ENCODE results near the gene ARMH1.

The ARMH1 gene

GRCh38 chr1:44674113-44675000 is at the start of gene ARMH1, which contains the start of gene TMEM53:
ARMH1 (plus strand) TSS chr1:44674714; CDS start chr1:44689698, 14,984 bp downstream.
TMEM53 (minus strand) TSS chr1:44674481; CDS start chr1:44674391, 90 bp downstream.
- TF ChIP-seq, protein P1, sequence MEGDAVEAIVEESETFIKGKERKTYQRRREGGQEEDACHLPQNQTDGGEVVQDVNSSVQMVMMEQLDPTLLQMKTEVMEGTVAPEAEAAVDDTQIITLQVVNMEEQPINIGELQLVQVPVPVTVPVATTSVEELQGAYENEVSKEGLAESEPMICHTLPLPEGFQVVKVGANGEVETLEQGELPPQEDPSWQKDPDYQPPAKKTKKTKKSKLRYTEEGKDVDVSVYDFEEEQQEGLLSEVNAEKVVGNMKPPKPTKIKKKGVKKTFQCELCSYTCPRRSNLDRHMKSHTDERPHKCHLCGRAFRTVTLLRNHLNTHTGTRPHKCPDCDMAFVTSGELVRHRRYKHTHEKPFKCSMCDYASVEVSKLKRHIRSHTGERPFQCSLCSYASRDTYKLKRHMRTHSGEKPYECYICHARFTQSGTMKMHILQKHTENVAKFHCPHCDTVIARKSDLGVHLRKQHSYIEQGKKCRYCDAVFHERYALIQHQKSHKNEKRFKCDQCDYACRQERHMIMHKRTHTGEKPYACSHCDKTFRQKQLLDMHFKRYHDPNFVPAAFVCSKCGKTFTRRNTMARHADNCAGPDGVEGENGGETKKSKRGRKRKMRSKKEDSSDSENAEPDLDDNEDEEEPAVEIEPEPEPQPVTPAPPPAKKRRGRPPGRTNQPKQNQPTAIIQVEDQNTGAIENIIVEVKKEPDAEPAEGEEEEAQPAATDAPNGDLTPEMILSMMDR (conservative IDR thresholded peaks at IDR 0.05; ENCODE audit: low read depth, low read length) = peak; percentile 26
- H3K4me3 ChIP-seq (ENCODE audit: low read length) = peak within 1 kb of the TSS; percentile 81
- peak; percentile 98 for DNase-seq (ENCODE audit: low read depth)

GRCh38 chr1:44625348-44625747 is 49.2 kb upstream of the ARMH1 start:
- TF ChIP-seq, protein P1 (conservative IDR thresholded peaks at IDR 0.05; ENCODE audit: low read depth, low read length) = no peak
- no peak overlapping the region for H3K4me3 ChIP-seq (ENCODE audit: low read length)
- no peak for DNase-seq (ENCODE audit: low read depth)

DNA sequence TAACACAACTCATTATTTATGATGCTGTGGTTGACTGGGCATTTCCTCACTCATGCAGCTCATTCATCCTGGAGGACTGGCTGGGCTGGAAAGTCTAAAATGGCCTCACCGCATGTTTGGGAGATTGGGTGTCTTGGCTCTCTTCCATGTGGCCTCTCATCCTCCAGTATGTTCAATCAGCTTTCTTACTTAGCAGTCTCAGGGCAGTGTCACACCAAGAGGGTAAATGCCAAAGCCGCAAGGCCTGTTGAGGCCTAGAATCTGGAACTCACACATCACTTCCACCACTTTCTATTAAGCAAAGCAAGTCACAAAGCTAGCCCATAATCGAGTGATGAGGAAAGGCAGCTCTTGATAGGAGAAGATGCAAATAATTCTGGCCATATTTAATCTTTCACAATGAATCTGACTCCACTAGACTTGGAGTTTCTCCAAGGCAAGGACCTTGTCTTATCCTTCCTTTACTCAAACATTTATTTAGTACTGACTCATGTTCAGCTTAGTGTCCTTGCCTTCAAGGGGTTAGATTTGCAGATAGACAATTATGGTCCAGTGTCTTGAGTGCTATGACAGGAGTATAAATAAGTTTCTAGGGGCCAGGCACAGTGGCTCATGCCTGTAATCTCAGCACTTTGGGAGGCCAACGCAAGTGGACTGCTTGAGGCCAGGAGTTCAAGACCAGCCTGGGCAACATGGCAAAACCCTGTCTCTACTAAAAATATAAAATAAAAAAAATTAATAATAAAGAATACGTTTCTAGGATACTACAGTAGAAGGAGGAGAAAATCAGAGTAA is 45.4 kb upstream of the ARMH1 start:
- TF ChIP-seq, protein P1 (conservative IDR thresholded peaks at IDR 0.05; ENCODE audit: low read depth, low read length) = no peak
- H3K4me3 ChIP-seq (ENCODE audit: low read length) = no peak overlapping the region
- DNase-seq (ENCODE audit: low read depth) = peak; percentile 14

DNA sequence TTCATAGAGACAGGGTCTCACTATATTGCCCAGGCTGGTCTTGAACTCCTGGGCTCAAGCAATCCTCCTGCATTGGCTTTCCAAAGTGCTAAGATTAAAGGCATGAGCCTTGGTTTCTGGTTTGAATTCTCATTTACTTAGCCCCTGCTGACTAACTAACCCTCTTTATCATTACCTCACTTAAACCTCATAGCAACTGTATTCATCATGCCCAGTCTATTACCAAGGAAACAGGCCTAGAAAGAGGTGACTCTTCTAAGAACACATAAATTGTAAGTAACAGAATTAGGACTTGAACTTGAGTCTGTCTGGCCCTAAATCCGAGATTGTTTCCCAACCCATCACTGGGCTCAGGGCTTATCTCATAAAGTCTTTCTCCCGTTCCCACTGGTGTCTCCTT is 44.4 kb upstream of the ARMH1 start:
- no peak overlapping the region for H3K4me3 ChIP-seq (ENCODE audit: low read length)
- no peak for DNase-seq (ENCODE audit: low read depth)

DNA sequence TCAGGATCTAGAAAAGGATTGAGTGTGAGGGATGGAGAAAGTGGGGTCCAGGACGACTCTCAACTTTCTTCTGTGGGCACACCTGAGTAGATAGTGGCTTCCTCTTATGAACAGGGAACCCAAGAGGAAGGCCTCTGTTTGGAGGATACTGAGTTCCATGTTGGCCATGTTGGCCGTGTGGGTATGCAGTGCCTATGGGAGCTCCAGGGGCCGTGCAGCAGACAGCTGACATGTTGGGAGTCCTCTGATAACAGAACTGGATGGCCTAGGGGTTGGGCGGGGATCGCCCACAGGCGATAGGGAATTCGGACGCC is 43.2 kb upstream of the ARMH1 start:
- peak overlapping the region; percentile 68 for H3K4me3 ChIP-seq (ENCODE audit: low read length)
- no peak for DNase-seq (ENCODE audit: low read depth)
- TF ChIP-seq, protein P1 (conservative IDR thresholded peaks at IDR 0.05; ENCODE audit: low read depth, low read length) = no peak

More for the DNA sequence above, 44.4 kb upstream of the ARMH1 start:
- TF ChIP-seq, protein P1 (conservative IDR thresholded peaks at IDR 0.05; ENCODE audit: low read depth, low read length) = no peak

DNA sequence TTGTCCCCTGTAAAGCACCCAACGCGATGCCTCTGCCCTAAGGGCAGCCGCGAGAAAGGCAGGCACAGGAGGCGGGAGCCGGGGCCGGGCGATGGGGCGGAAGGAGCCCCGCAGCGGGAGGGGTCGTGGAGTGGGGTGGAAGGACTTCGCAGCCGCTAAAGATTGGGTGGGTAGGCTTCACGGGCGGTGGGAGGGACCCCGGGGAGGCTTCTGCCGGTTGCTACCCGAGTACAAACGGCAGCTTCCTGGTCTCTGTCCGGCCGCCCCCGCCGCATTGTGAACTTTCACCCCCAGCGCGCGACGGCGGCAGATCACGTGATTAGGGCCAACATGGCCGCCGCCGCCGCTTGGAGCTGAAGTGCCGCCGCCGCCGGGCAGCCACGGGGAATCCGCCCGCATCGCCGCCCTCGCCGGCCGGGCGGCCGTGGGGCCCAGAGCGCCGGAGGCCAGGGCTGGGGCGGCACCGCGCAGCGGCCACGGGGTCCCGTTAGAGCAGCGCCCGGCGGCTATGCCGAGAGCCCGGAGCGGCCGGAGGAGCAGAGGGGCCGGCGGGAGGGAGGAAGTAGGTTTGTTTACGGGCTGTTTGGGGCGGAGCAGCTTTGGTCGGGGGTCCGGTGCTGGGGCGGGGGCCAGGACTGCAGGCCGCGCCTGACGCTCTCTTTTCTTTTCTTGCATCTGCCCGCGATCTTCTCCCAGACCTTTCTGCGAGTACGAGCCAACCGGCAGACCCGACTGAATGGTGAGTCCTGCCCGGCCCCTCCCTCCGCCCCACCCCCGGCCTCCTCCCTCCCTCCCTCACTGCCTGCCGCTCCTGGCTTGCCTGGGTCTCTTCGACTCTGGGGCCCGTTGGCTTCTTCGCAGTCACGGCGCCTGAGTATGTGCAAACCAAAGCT is 42.6 kb upstream of the ARMH1 start:
- TF ChIP-seq, protein P1 (conservative IDR thresholded peaks at IDR 0.05; ENCODE audit: low read depth, low read length) = no peak
- H3K4me3 ChIP-seq (ENCODE audit: low read length) = peak overlapping the region; percentile 68
- DNase-seq (ENCODE audit: low read depth) = peak; percentile 48

All from retinal pigment epithelial cell (primary cell).